WTC11 (cell line): ENCODE data around the gene LZTR1.

Experiments
- E2F1 ChIP-seq: sonication (generic); formaldehyde crosslinking; IDR thresholded peaks from 2 replicates; pipeline ENCODE4 v1.8.0; 2022; ENCODE audit warnings: mild to moderate bottlenecking, missing genetic modification reagents
- MAX ChIP-seq: sonication (generic); formaldehyde crosslinking; IDR thresholded peaks from 2 replicates; pipeline ENCODE4 v1.8.0; 2022; ENCODE audit warnings: mild to moderate bottlenecking, missing genetic modification reagents

- TF ChIP-seq E2F1 = no peak
- no peak for TF ChIP-seq MAX (CRISPR knock-in tag)
These were observed 9.0 kb upstream of the LZTR1 start for GRCh38 chr22:20972933-20973577.
